Astrocyte of the cerebellum (primary cell): ENCODE results near the gene EEFSEC.

Experiments used
- DNase-seq: peaks from one replicate; pipeline ENCODE4 v3.0.0-alpha.2; 2011; ENCODE audit warnings: low read depth
- H3K4me3 ChIP-seq: 2 replicates; pipeline ENCODE4 v1.5.1; 2011; ENCODE audit warnings: mild to moderate bottlenecking, low read depth, low read length, moderate library complexity
- in situ Hi-C: cut with HindIII; loops from 2 replicates; pipeline ENCODE4 v1.10.0; 2017; ENCODE audit warnings: low sequenced_read_pairs
- TF ChIP-seq, protein P1 (sequence below): IDR thresholded peaks from 2 replicates; pipeline ENCODE4 v1.5.1; 2012; ENCODE audit warnings: low read length, low read depth, moderate library complexity, mild to moderate bottlenecking; ENCODE audit errors: missing control alignments

The EEFSEC gene

DNA sequence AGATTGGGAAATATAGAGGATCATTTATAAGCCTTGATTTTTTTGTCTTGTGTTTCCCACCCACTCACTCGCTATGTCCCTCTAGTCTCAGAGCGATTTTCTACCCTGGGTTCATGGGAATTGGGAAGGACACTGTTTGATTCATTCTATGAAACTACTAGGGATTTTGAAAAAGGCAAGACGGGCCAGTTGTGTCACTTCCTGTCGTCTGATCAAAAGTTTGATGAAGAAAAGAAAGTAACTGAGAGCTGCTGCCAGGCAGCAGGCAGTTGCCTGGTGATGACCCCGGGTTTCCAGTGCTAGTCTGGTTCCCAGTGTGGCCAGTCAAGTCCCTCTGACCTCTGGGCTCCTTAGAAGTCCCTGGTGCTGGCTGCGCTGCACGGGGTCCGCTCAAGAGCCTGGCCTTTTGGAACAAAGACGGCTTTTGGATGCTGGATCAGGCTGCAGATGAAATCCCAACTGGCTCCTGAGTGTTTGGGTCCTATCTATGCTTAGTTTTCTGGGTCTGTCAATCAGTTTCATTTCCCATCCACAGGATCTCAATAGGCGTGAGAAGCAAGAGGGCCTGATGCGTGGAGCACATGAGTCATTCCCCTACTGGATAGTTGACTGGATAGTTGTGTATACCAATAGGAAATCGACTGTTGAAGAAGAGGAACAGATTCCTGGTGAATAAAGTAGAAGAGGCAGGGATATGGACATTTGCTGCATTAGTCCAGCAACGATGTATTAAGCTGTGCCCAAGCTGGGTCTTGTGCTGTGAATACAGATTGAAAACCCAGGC is 89.7 kb downstream of the EEFSEC start:
- H3K4me3 ChIP-seq, result no peak overlapping the region
- TF ChIP-seq, protein P1, sequence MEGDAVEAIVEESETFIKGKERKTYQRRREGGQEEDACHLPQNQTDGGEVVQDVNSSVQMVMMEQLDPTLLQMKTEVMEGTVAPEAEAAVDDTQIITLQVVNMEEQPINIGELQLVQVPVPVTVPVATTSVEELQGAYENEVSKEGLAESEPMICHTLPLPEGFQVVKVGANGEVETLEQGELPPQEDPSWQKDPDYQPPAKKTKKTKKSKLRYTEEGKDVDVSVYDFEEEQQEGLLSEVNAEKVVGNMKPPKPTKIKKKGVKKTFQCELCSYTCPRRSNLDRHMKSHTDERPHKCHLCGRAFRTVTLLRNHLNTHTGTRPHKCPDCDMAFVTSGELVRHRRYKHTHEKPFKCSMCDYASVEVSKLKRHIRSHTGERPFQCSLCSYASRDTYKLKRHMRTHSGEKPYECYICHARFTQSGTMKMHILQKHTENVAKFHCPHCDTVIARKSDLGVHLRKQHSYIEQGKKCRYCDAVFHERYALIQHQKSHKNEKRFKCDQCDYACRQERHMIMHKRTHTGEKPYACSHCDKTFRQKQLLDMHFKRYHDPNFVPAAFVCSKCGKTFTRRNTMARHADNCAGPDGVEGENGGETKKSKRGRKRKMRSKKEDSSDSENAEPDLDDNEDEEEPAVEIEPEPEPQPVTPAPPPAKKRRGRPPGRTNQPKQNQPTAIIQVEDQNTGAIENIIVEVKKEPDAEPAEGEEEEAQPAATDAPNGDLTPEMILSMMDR, result no peak
- in situ Hi-C loops, result no loop called here
- no peak for DNase-seq

DNA sequence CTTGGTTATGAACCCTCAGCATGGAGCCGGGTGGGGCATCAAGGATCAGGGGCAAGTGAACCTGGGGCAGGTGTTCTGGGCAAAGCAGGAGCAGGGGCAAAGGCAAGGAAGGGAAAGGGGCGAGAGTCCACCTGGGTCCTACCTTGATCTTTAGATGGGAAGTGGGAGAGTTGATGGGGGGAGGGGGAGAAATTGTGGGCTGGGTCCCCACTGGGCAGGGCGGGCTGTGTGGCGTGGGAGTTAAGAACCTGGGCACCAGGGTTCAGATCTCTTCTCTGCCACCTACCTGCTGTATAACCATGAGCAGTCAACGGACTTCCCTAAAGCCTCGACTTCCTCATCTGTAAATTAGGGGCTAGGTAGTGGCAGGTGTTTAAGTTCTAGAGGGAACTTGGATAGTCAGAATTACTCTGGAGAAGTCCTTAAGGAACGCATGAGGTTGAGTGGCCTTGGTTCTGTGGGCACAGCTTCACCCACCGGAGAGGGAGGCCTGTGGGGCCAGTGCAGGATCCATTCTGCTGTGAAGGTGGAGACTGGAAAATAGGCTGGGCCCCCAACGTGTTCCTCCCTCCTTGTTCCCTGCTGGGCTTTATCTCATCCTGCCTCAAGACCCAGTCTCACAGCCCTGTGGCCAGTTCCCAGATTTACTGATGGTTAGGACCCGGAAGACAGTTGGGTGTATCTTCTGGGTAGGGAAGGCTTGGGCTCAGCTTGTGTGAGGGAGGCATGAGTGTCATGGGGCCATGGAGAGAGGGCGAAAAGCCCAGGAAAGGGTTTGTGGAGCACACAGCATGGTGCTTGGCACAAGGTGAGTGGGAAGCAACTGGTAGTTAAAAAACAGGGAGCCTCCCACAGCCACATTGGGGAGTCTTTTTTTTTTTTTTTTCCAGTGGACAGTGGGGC is 90.6 kb downstream of the EEFSEC start:
- H3K4me3 ChIP-seq, result no peak overlapping the region
- in situ Hi-C loops, result no loop called here
- DNase-seq, result no peak
- TF ChIP-seq, protein P1, result no peak

DNA sequence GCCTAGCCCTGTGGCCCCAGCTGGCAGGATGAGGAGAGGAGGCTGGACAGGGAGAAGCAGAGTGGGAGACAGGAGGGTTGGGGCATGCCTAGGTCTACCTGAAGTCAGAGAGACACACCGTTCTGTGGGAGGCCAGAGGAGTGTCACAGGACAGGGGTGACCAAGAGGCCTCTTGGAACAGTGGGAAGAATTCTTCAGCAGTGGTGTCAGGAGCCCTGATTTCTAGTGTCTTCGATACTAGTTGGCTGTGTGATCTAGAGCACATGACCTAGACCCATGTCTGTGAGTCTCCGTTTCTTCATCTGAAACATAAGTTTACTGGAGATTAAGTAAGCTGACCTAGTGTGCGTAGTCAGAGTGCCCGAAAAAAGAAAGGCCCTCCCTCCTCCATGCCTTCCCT is 92.2 kb downstream of the EEFSEC start:
- TF ChIP-seq, protein P1, result no peak
- in situ Hi-C loops, result no loop called here
- DNase-seq, result no peak
- no peak overlapping the region for H3K4me3 ChIP-seq

DNA sequence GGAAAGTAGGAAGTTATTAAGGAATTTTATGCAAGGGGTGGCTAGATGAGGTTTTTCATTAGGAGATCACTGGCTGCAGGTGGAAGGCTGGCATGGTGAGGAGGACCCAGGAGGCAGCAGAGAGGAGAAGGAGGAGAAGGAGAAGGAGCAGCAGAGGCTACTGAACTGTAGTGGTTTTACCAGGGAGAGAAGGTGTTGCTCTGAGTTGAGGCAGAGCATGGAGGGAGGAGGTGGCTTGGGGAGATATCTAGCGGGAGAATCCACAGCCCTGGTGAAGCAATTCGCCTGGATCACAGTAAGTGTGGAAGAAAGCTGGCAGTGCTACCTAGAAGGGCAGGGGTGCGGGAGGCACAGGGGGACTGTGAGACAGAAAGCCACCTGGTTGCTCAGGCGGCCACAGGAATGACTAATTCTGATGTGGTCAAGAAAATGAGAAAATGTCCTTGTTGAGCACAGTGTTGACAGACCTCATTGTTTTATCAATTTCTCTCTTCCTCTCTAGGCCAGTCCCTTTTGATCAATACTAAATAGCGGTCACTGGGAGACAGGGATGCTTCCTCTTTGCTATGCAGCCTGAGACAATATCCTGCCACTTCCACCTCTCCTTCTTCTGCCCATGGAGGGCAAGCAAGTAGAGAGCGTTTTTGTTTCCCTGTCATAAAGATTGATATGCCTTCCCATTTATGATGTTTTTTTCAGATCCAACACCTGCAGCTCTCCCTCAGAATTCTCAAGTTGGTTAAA is 94.6 kb downstream of the EEFSEC start:
- H3K4me3 ChIP-seq, result no peak overlapping the region
- TF ChIP-seq, protein P1, result no peak
- in situ Hi-C loops, result no loop called here
- no peak for DNase-seq

DNA sequence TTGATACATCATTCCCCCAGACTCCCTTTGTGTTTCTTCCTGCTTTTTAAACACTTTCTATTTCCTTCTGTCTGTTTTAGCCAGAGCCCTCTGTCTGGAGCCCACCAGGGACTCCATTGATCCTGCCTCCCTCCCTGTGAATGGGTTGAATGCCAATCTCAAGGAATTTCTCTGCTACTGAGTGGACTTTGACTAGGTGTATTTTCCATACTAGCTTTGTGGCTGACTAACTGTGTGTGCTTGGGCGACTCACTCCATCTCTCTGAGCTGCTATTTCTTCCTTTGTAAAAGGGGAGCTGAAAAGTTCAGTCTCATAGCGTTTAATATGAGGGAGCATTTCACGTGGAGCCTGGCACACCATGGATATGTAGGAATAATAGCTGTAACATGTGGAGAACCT is 98.8 kb downstream of the EEFSEC start:
- in situ Hi-C loops, result no loop called here

DNA sequence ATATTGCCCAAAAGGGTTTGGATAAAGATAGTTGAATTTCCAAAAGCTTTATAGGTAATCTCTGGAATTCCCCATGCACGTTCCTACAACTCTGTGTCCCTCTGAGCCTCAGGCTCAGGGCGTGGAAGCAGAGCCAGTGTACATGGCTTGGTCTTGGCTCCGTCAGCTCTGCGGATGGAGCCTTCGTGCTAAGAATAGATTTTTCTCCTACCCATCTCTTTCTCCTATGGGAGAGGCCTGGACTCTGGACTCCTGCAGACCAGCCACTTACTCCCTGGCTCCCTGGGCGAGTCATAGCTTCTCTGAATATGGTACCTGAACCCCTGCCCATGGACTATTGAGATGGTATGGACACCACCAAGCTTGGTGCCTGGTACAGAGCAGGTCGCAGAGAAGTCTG is 99.9 kb downstream of the EEFSEC start:
- in situ Hi-C loops, result no loop called here
- no peak overlapping the region for H3K4me3 ChIP-seq
- DNase-seq, result no peak
- TF ChIP-seq, protein P1, result no peak

More for the DNA sequence above, 98.8 kb downstream of the EEFSEC start:
- TF ChIP-seq, protein P1, result no peak
- H3K4me3 ChIP-seq, result no peak overlapping the region
- DNase-seq, result no peak
